Fibroblast of mammary gland (primary cell): Measurements from ENCODE around the gene PCGF3.
"Not testable (repeated sequence)": the region's sequence is repeated elsewhere in the genome, so short reads cannot be mapped to it uniquely, and the experiment has no call there.

Experiments used
- DNase-seq: peaks from one replicate; pipeline ENCODE4 v3.0.0-alpha.2; 2010; ENCODE audit warnings: low read depth
- H3K4me3 ChIP-seq: 2 replicates; pipeline ENCODE4 v1.5.1; 2011; ENCODE audit warnings: low read depth, mild to moderate bottlenecking, low read length, moderate library complexity; ENCODE audit not compliant: control insufficient read depth
- CTCF ChIP-seq: conservative IDR thresholded peaks from 2 replicates; pipeline ENCODE4 v1.5.1; 2011; ENCODE audit warnings: low read depth, low read length, inconsistent platforms; ENCODE audit not compliant: control insufficient read depth, insufficient read depth

PCGF3 gene

GRCh38 chr4:734951-735350 is 29.3 kb downstream of the PCGF3 start:
- TF ChIP-seq CTCF, result no peak
- DNase-seq, result no peak

GRCh38 chr4:735583-735982 is 30.0 kb downstream of the PCGF3 start:
- no peak for TF ChIP-seq CTCF

More at GRCh38 chr4:734951-735350, 29.3 kb downstream of the PCGF3 start:
- H3K4me3 ChIP-seq, result no peak overlapping the region

GRCh38 chr4:736561-736960 is 30.9 kb downstream of the PCGF3 start:
- not testable (repeated sequence) for H3K4me3 ChIP-seq, DNase-seq

More at GRCh38 chr4:735583-735982, 30.0 kb downstream of the PCGF3 start:
- no peak overlapping the region for H3K4me3 ChIP-seq
- no peak for DNase-seq

GRCh38 chr4:738781-739280 is 33.2 kb downstream of the PCGF3 start:
- no peak for TF ChIP-seq CTCF
- H3K4me3 ChIP-seq, result no peak overlapping the region
- no peak for DNase-seq

GRCh38 chr4:739569-739968 is 33.9 kb downstream of the PCGF3 start:
- H3K4me3 ChIP-seq, result no peak overlapping the region
- no peak for DNase-seq
- no peak for TF ChIP-seq CTCF

- DNase-seq, result no peak
- no peak overlapping the region for H3K4me3 ChIP-seq
- no peak for TF ChIP-seq CTCF
Measured at GRCh38 chr4:740011-740410, 34.4 kb downstream of the PCGF3 start.

GRCh38 chr4:740656-741282 is 35.1 kb downstream of the PCGF3 start:
- no peak for DNase-seq
- no peak for TF ChIP-seq CTCF
- H3K4me3 ChIP-seq, result no peak overlapping the region
